ENCODE measurements around the gene PDK2.
A peak's percentile ranks its signal among the peaks of the same experiment; 100 is the strongest.

PDK2 gene

GRCh38 chr17:50136096-50136687 lies 41.0 kb downstream of the PDK2 start:
- DNase-seq (ENCODE audit: low spot score): no peak

DNA sequence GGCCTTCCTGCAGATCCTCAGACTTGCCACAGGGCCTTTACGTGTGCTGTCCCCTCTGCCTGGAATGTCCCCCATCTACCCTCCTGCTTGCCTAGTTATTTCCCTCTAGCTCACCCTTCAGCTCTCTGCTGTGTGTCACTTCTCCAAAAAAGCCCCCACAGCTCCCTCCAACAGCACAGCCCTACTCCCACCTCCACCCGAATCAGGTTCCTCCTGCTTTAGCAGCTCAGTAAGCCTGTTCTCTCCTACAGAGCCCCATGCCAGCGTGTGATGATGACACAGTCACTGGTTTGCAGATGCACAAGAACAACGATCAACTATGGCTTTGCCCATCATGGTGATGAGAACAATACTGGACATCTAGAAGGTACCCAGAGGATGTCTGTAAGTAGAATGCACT lies 41.9 kb downstream of the PDK2 start:
- no peak for DNase-seq (ENCODE audit: low spot score)

- DNase-seq (ENCODE audit: low spot score): no peak
These were observed 44.1 kb downstream of the PDK2 start for GRCh38 chr17:50139185-50139783.

DNA sequence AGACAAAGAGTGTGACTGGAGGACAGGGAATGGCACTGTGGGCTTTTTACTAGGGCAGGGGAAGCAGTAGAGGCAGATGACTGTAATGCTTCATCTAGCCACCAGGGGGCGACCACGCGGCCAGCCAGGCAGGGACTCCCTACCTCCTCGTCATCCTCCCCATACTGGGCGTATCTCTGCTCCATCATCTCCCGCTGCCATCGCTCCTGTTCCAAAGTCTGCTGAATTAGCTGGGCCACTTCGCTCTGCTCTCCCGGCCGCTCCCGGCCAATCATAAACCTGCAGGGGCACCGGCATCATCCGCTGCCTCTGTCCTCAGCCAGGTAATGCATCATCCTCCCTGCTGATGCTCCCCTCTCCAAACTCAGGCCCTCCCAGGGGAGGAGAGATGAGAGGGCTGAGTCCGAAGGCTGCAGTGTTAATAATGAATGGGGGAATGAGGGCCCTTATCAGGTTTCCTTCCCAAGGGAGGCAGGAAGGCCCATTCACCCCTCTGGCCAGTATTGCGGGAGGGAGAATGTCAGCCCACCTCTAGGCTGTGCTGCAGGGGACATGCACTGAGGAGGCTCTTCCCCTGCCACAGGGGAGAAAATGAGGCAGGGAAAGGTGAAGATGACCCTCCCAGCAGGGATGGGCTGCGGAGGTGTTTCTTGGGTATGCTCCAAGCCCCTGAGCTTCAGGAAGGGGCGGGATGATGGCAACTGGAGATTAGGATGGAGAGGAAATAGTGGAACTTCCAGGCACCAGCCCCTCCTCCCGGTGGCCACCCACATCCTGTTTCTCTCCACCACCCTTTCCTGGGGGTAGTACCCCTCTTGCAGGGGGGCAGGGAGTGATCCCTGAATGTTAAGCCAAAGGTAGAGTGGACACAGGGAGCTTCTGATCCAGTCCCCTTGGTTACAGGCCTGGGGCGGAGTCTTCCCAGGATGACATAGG lies 45.1 kb downstream of the PDK2 start:
- peak; percentile 98 for DNase-seq (ENCODE audit: low spot score)

GRCh38 chr17:50141026-50141744 lies 46.0 kb downstream of the PDK2 start:
- DNase-seq (ENCODE audit: low spot score): no peak

DNA sequence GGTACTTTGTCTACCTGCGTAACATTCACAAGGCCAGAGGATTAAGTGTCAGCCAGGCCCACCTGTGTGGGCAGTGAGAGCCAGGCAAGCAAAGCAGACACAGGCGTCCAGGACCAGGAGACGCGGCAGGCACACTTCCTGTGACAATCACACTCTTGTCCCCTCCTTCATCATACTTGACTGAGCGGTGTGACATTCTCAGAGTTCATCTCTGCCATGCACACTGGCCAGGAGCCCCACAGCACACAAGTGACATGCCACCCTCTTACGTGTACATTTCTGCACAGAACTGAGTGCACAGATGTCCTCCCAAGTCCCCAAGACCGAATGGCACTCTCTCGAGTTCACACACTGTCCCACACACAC lies 46.6 kb downstream of the PDK2 start:
- no peak for DNase-seq (ENCODE audit: low spot score)

DNA sequence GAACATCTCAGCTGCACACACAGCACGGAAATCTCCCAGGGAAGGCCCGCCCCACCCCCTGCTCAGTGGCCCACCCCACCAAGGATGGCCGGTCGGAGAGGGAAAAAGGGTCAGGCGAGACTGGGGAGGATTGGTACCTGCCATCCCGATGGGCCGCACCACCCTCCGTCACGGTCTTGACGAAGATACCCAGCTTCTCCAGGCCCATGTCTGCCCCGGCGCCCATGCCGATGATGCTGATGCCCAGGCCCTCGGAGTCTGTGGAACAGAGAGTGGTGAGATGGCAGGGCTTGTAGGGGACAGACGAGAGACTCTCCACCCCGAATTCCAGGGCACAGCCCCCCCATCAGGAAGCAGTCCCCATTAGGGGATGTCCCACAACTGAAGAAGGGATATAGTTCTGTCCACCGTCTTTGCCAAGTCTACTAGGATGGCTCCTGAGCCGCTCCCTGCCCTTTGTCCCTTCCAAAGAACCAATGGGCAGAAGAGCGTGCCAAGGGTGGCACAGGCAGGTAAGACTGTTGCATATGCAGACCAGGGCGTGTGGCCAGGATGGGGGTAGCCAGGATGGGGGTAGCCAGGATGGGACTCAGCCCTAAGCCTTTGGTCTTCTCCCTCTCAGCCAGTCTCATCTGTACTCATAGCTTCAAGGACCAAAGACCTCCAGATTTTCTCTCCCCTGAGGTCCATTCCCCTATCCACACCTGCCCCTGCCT lies 48.5 kb downstream of the PDK2 start:
- DNase-seq (ENCODE audit: low spot score): no peak

- DNase-seq (ENCODE audit: low spot score): no peak
These were observed 49.2 kb downstream of the PDK2 start for GRCh38 chr17:50144355-50144754.

DNA sequence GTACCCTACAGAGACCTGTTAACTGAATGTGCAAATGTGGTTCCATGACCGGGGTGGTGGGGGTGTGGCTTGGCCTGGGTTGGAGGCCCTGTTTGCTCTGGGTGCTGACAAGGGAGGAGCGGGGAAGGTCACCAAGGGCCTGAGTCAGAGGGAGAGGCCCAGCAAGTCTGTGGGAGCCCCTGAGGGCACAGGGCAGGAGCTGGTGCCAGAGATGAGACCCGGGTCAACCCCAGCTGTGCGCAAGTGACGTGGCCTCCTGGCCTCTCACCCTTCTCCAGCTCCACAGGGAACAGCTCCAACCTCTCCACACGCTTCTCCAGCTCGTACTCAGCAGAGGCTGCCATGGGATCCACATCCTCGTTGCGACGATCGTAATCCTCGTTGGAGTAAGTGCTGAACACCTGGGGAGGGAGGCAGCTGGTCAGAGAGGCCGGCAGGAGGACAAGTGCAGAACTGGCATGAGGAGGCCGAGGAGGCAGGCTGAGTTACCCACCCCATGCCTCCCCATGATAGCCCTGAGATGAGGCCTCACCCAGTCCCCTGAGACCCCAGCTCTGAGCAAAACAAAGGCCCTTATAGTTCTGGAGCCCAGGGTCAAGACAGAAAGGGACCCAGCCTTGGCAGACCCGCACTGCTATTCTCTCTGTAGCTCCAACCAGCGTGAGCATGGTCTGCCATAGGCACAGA lies 49.8 kb downstream of the PDK2 start:
- DNase-seq (ENCODE audit: low spot score): no peak

- no peak for DNase-seq (ENCODE audit: low spot score)
These were observed 50.5 kb downstream of the PDK2 start for GRCh38 chr17:50145532-50146229.

DNA sequence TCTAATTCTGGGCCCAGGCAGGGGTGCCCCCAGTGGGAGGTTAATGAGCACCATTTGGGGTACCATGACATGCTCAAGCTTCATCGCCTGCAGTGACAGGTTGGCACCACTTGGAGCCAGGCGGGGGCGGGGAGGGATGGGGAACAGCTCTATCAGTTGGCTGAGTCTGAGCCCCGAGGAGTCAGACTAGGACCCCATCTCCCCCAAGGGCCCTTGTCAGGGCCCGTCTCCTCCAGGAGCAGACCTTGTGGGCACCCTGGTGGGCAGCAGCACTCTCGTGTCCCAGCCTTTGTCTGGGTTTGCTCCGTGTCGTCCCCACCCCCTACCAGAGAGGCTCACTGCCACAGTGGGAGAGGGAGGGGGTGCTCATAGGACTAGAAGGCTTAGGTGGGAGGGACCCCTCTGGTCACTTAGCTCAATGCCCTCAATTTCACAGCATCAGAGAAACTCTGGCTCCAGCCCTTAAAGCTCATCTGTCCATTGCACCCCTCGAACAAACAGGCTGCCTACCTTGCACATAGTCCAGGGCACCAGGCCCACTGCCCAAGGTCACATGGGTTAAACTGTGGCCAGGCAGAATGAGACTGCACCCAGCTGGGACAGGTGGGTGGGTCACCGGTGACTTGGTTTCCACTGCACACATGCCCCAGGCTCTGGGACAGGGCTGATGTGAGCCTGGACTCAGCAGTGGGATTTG lies 51.2 kb downstream of the PDK2 start:
- DNase-seq (ENCODE audit: low spot score): no peak

DNA sequence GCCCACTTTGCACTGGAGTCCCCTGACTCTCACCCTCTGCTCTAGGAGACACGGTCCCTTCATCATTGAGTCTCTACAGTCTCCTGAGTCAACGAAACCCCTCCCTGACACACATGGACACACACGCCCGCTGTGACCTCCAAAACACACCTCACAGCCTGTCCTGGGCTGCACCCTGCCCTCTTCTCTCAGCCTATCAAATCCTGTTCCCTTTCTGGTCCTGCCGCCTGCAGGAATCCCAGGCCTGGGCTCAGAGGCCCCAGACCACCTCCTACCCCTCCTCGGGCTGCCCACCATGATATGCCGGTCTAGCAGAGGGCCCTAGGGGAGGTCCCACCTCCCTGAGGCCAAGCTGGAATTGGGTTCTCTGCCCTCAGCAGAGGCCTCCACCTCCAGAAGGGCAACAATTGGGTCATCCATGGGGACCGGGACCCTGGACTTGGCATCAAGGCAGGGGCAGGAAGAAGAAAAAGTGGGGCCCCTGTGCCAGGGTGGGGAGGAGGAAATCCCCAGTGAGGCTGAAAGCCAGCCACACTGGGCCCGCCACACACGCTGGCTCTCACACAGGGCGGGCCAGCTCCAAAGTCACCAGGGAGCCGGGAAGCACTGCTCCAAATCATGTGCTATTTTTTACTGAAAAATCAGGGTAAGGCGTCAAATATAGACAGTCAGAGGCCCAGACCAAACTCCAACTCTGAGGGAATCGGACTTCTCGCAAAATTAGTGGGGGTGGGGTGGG lies 51.9 kb downstream of the PDK2 start:
- no peak for DNase-seq (ENCODE audit: low spot score)

GRCh38 chr17:50147841-50148225 lies 52.7 kb downstream of the PDK2 start:
- peak; percentile 55 for DNase-seq (ENCODE audit: low spot score)

GRCh38 chr17:50148226-50149090 lies 53.3 kb downstream of the PDK2 start:
- DNase-seq (ENCODE audit: low spot score): peak; percentile 57

- no peak for DNase-seq (ENCODE audit: low spot score)
These were observed 53.9 kb downstream of the PDK2 start for GRCh38 chr17:50149091-50149416.

DNA sequence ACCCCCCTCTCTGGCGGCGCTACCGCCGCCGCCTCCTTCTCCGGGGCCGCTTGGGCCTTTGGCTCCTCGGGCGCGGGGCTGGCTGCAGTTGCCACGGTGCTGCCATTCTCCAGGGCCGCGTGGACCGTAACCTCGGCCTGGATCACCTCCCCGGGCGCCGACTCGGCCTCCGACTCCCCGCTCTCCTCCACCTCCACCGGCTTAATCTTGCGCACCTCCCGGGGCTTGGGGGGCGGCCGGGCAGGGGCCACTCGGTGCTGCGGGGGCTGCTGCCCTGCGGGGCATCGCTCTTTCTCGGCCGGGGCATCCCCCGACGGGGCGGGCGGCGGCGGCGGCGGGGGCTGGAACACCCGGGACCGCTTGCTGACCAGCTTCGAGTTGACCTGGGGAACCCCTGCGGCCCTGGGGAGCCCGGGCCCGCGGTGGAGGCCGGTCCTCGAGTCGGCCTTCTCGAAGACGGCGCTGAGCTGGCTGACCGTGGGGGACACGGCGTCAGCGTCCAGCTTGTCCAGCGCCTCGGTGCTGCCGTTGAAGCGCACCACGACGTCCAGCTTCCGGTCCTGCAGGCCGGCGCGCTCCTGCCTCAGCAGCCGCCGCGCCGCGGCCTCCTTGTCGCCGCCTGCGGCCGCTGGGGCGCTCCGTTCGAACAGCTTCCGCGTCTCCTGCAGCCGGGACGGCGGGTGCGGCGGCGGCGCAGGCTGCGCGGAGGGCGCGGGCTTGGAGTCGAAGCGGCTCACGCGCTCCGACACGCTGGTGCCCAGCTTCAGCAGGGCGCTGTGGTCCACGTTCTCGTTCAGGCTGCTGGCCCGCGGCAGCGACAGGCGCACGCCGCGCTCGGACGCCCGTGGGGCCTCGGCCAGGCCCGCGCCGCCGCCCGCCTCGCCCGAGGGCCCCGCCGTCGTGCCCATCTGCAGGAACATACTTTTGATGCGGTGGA lies 54.5 kb downstream of the PDK2 start:
- DNase-seq (ENCODE audit: low spot score): peak; percentile 58

- DNase-seq (ENCODE audit: low spot score): no peak
These were observed 55.3 kb downstream of the PDK2 start, which contains the start of gene PPP1R9B for GRCh38 chr17:50150354-50151040. PPP1R9B (minus strand) TSS chr17:50150677; CDS start chr17:50150513, 164 bp downstream.
